H1 (cell line): ENCODE results near the gene PLCH2. TPM values are rescaled to one million over a fixed set of nuclear protein-coding genes. Genes with fewer than 3 reads are reported as not detected.

Experiments
- CTCF ChIA-PET: fragments of 300-600 bp; sonication (Branson Sonifier 250); formaldehyde crosslinking; loops from one replicate; lab custom pipeline; 2021; ENCODE audit not compliant: partially characterized antibody; lab: Charles Lee
- POLR2A ChIA-PET: fragments of 300-600 bp; sonication (Branson Sonifier 250); formaldehyde crosslinking; loops from one replicate; lab custom pipeline; 2021; ENCODE audit warnings: inconsistent platforms; ENCODE audit not compliant: partially characterized antibody; lab: Charles Lee
- DNase-seq, 2 experiments: peaks; one replicate each; pipeline versions ENCODE4 v3.0.0 to v3.0.0-alpha.2; 2010 to 2022; ENCODE audit warnings: low spot score in 2 of 2, low read depth in 1 of 2, mixed read lengths in 1 of 2
- FAIRE-seq: peaks from 2 replicates; lab custom pipeline; 2011; peaks lifted over from hg19 to GRCh38; lab: Jason Lieb, UNC
- H2AFZ ChIP-seq: 2 replicates; pipeline ENCODE4 v1.8.1; 2012; ENCODE audit warnings: low read length, inconsistent platforms
- H2AK5ac ChIP-seq: 2 replicates; pipeline ENCODE4 v1.6.1; 2013; ENCODE audit warnings: low read depth, low read length
- H2BK120ac ChIP-seq: replicated peaks from 2 replicates; pipeline ENCODE3; 2013; ENCODE audit warnings: low read depth, low read length, inconsistent platforms
- H2BK12ac ChIP-seq: 2 replicates; pipeline ENCODE4 v1.6.1; 2013; ENCODE audit warnings: low read depth, low read length
- H2BK15ac ChIP-seq: 2 replicates; pipeline ENCODE4 v1.6.1; 2013; ENCODE audit warnings: low read length
- H2BK20ac ChIP-seq: 2 replicates; pipeline ENCODE4 v1.6.1; 2013; ENCODE audit warnings: low read length
- H2BK5ac ChIP-seq: 2 replicates; pipeline ENCODE4 v1.6.1; 2013; ENCODE audit warnings: low read depth, low read length
- H3K14ac ChIP-seq: 2 replicates; pipeline ENCODE4 v1.6.1; 2013; ENCODE audit warnings: inconsistent platforms; ENCODE audit not compliant: insufficient read length
- H3K18ac ChIP-seq: 2 replicates; pipeline ENCODE4 v1.6.1; 2013; ENCODE audit warnings: low read length; ENCODE audit errors: extremely low read depth
- H3K23ac ChIP-seq: 2 replicates; pipeline ENCODE4 v1.6.1; 2013; ENCODE audit warnings: inconsistent platforms; ENCODE audit not compliant: insufficient read length
- H3K23me2 ChIP-seq: 2 replicates; pipeline ENCODE4 v1.6.1; 2013; ENCODE audit warnings: low read depth, low read length
- H3K27ac ChIP-seq: 2 replicates; pipeline ENCODE4 v1.6.1; 2011; ENCODE audit warnings: low read depth, low read length, inconsistent platforms
- H3K27me3 ChIP-seq, 4 experiments: replicated peaks in 1 of 4; 1 replicate in 1 of 4; 2 replicates in 3 of 4; pipeline versions ENCODE4 v1.6.1 to v1.8.1; 2011 to 2013; ENCODE audit warnings: low read length in 3 of 4, mild to moderate bottlenecking in 3 of 4, inconsistent platforms in 2 of 4, mixed read lengths in 2 of 4, moderate library complexity in 1 of 4; ENCODE audit not compliant: control insufficient read depth in 3 of 4, insufficient read depth in 3 of 4; ENCODE audit errors: extremely low read depth in 1 of 4
- H3K36me3 ChIP-seq, 4 experiments: 2 replicates each; pipeline versions ENCODE4 v1.6.1 to v1.8.1; 2011 to 2013; ENCODE audit warnings: mild to moderate bottlenecking in 4 of 4, low read length in 3 of 4, moderate library complexity in 2 of 4, control low read depth in 1 of 4, inconsistent platforms in 1 of 4; ENCODE audit not compliant: insufficient read depth in 4 of 4, control insufficient read depth in 2 of 4
- H3K4ac ChIP-seq: replicated peaks from 2 replicates; pipeline ENCODE3; 2013; ENCODE audit warnings: low read length, low read depth, mixed read lengths, inconsistent platforms; ENCODE audit not compliant: insufficient read length
- H3K4me1 ChIP-seq, 4 experiments: replicated peaks in 1 of 4; 1 replicate in 1 of 4; 2 replicates in 3 of 4; pipeline versions ENCODE4 v1.6.1 to v1.8.1; 2011 to 2013; ENCODE audit warnings: low read length in 3 of 4, inconsistent platforms in 2 of 4, mixed read lengths in 1 of 4; ENCODE audit not compliant: insufficient read depth in 4 of 4, control insufficient read depth in 3 of 4
- H3K4me2 ChIP-seq, 2 experiments: 2 replicates each; pipeline versions ENCODE4 v1.6.1 to v1.8.1; 2011 to 2013; ENCODE audit warnings: low read depth in 2 of 2, low read length in 2 of 2, control low read depth in 1 of 2, inconsistent platforms in 1 of 2, mild to moderate bottlenecking in 1 of 2; ENCODE audit not compliant: insufficient read depth in 1 of 2
- H3K4me3 ChIP-seq, 4 experiments: fragments of 200-600, 300-600 bp in 1 of 4; sonication (generic), shearing (Covaris generic), sonication (Bioruptor Twin) in 1 of 4; 2 replicates each; pipeline versions ENCODE4 v1.5.1 to v1.8.1; 2011 to 2016; ENCODE audit warnings: low read length in 4 of 4, low read depth in 3 of 4, control low read depth in 2 of 4, inconsistent platforms in 2 of 4, mild to moderate bottlenecking in 2 of 4, mixed read lengths in 1 of 4, moderate library complexity in 1 of 4; ENCODE audit not compliant: insufficient read depth in 2 of 4; ENCODE audit errors: extremely low read depth in 1 of 4
- H3K56ac ChIP-seq: replicated peaks from 2 replicates; pipeline ENCODE3; 2013; ENCODE audit warnings: low read depth, mild to moderate bottlenecking, mixed read lengths, low read length, inconsistent platforms; ENCODE audit not compliant: insufficient read length
- H3K79me1 ChIP-seq: 2 replicates; pipeline ENCODE4 v1.6.1; 2013; ENCODE audit warnings: low read depth, low read length, control low read depth
- H3K79me2 ChIP-seq, 2 experiments: 2 replicates each; pipeline versions ENCODE4 v1.6.1 to v1.8.1; 2012 to 2013; ENCODE audit warnings: low read length in 2 of 2, mild to moderate bottlenecking in 2 of 2, inconsistent platforms in 1 of 2; ENCODE audit not compliant: insufficient read depth in 2 of 2, control insufficient read depth in 1 of 2
- H3K9ac ChIP-seq, 4 experiments: replicated peaks in 1 of 4; 1 replicate in 1 of 4; 2 replicates in 3 of 4; pipeline versions ENCODE4 v1.6.1 to v1.8.1; 2011 to 2013; ENCODE audit warnings: low read depth in 3 of 4, low read length in 3 of 4, control low read depth in 2 of 4, mild to moderate bottlenecking in 2 of 4, moderate library complexity in 2 of 4, inconsistent platforms in 1 of 4; ENCODE audit errors: extremely low read depth in 1 of 4
- H3K9me3 ChIP-seq, 2 experiments: 2 replicates each; pipeline versions ENCODE4 v1.6.1 to v1.8.1; 2012 to 2013; ENCODE audit warnings: mild to moderate bottlenecking in 2 of 2, moderate library complexity in 2 of 2, control low read depth in 1 of 2, inconsistent platforms in 1 of 2, low read depth in 1 of 2, low read length in 1 of 2, mixed read lengths in 1 of 2; ENCODE audit not compliant: insufficient read depth in 2 of 2
- H4K20me1 ChIP-seq, 2 experiments: replicated peaks in 1 of 2; 2 replicates each; pipeline versions ENCODE3 to v1.8.1; 2011 to 2013; ENCODE audit warnings: inconsistent platforms in 2 of 2, low read length in 2 of 2, mild to moderate bottlenecking in 1 of 2; ENCODE audit not compliant: insufficient read depth in 2 of 2, control insufficient read depth in 1 of 2
- H4K5ac ChIP-seq: 2 replicates; pipeline ENCODE4 v1.6.1; 2013; ENCODE audit warnings: low read length, low read depth, mixed read lengths, inconsistent platforms; ENCODE audit not compliant: insufficient read length
- H4K8ac ChIP-seq: 2 replicates; pipeline ENCODE4 v1.8.0; 2013; ENCODE audit warnings: mild to moderate bottlenecking, moderate library complexity, low read length, inconsistent platforms; ENCODE audit not compliant: insufficient read depth; ENCODE audit errors: extremely low read depth
- H4K91ac ChIP-seq: replicated peaks from 2 replicates; pipeline ENCODE3; 2013; ENCODE audit warnings: low read length, mixed read lengths, inconsistent platforms; ENCODE audit not compliant: insufficient read length
- POLR2AphosphoS5 ChIP-seq: IDR thresholded peaks from 2 replicates; pipeline ENCODE4 v1.6.1; 2011; ENCODE audit warnings: low read depth, low read length
- RFX5 ChIP-seq: IDR thresholded peaks from 2 replicates; pipeline ENCODE4 v1.6.1; 2011; ENCODE audit warnings: low read depth, low read length, improper control_type of control experiment, borderline replicate concordance
- SP1 ChIP-seq: IDR thresholded peaks from 2 replicates; pipeline ENCODE4 v1.6.1; 2011; ENCODE audit warnings: low read depth, low read length
- SRF ChIP-seq: IDR thresholded peaks from 2 replicates; pipeline ENCODE4 v1.6.1; 2011; ENCODE audit warnings: mild to moderate bottlenecking, low read depth, low read length, moderate library complexity
- WGBS, 2 experiments: shearing (Covaris generic) in 1 of 2; methylation state at CpG; one replicate each; pipeline versions ENCODE4 v1.1.6 to v1.1.7; 2013 to 2015; ENCODE audit warnings: low lambda C conversion rate in 2 of 2, mixed read lengths in 2 of 2, inconsistent platforms in 1 of 2, low coverage in 1 of 2, missing lambda C conversion rate in 1 of 2; ENCODE audit not compliant: insufficient replicate concordance in 2 of 2, insufficient coverage in 1 of 2, insufficient read length in 1 of 2; ENCODE audit errors: extremely low coverage in 1 of 2, missing lambda C conversion rate in 1 of 2; 5-methylcytosine and 5-hydroxymethylcytosine counted together
- long read RNA-seq, 2 experiments: library from RNA in 1 of 2; library from capped mRNA in 1 of 2; stranded (forward); transcript quantifications; one replicate each; pipeline ENCODE4 v2.0.0, GENCODE V29; 2021; ENCODE audit warnings: inconsistent platforms in 1 of 2
- polyA minus RNA-seq, 3 experiments: library from RNA; depleted of rRNA, polyadenylated mRNA; stranded (reverse); fragments of >200 nt; gene quantifications; 1 replicate in 2 of 3; 2 replicates in 1 of 3; pipeline ENCODE4 v1.2.3, GENCODE V29; 2011
- polyA plus RNA-seq, 7 experiments: library from polyadenylated mRNA; depleted of rRNA in 3 of 7; stranded (reverse) in 5 of 7; unstranded in 2 of 7; fragments of >200 nt in 5 of 7; fragments of 200-250 nt in 2 of 7; gene quantifications; 1 replicate in 5 of 7; 2 replicates in 1 of 7; 4 replicates in 1 of 7; pipeline versions ENCODE4 v1.2.1 to v1.2.3, GENCODE V29; 2011 to 2013; ENCODE audit warnings: missing spikeins in 2 of 7, mixed read lengths in 2 of 7
- total RNA-seq: library from RNA; stranded (reverse); fragmentation: NEBNext Ultra II Directional; extraction: Animal tissue kit (Norgen Biotek cat#: 25700); gene quantifications from 2 replicates; pipeline ENCODE4 v1.2.1, GENCODE V29; 2021

PLCH2 gene, protein sequence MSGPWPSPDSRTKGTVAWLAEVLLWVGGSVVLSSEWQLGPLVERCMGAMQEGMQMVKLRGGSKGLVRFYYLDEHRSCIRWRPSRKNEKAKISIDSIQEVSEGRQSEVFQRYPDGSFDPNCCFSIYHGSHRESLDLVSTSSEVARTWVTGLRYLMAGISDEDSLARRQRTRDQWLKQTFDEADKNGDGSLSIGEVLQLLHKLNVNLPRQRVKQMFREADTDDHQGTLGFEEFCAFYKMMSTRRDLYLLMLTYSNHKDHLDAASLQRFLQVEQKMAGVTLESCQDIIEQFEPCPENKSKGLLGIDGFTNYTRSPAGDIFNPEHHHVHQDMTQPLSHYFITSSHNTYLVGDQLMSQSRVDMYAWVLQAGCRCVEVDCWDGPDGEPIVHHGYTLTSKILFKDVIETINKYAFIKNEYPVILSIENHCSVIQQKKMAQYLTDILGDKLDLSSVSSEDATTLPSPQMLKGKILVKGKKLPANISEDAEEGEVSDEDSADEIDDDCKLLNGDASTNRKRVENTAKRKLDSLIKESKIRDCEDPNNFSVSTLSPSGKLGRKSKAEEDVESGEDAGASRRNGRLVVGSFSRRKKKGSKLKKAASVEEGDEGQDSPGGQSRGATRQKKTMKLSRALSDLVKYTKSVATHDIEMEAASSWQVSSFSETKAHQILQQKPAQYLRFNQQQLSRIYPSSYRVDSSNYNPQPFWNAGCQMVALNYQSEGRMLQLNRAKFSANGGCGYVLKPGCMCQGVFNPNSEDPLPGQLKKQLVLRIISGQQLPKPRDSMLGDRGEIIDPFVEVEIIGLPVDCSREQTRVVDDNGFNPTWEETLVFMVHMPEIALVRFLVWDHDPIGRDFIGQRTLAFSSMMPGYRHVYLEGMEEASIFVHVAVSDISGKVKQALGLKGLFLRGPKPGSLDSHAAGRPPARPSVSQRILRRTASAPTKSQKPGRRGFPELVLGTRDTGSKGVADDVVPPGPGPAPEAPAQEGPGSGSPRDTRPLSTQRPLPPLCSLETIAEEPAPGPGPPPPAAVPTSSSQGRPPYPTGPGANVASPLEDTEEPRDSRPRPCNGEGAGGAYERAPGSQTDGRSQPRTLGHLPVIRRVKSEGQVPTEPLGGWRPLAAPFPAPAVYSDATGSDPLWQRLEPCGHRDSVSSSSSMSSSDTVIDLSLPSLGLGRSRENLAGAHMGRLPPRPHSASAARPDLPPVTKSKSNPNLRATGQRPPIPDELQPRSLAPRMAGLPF (N-terminal part only)
- total RNA-seq (0.19 TPM in 2 replicates), polyA plus RNA-seq (2011; rRNA removed) (0.14 TPM in 2 replicates), polyA minus RNA-seq (2011; rRNA and poly(A)+ RNA removed) (0.05 and 0.16 TPM in 2 replicates)
- 0.12 TPM for polyA plus RNA-seq (2011; cell fraction: cytosol; rRNA removed)
- polyA plus RNA-seq (2011; cell fraction: nucleus; rRNA removed): 0.54 TPM
- polyA plus RNA-seq (2012, experiment 1 of 2): 0.06 to 0.16 TPM (median 0.14 TPM) in 4 replicates
- 0.07 TPM for polyA plus RNA-seq (2012, experiment 2 of 2)
- 0.10 TPM for polyA plus RNA-seq (2013, experiment 1 of 2)
- 0.07 TPM for polyA plus RNA-seq (2013, experiment 2 of 2)
- polyA minus RNA-seq (2011; cell fraction: cytosol; rRNA and poly(A)+ RNA removed): not detected
- 0.30 TPM for polyA minus RNA-seq (2011; cell fraction: nucleus; rRNA and poly(A)+ RNA removed)
- long read RNA-seq, experiment 1: 0 reads
- long read RNA-seq, experiment 2: 0 reads

- peak within 1 kb of the TSS; percentile 50; the same call in 1 of the 2 replicates for H2BK12ac ChIP-seq
- no peak within 1 kb of the TSS for H3K4me2 ChIP-seq
- H3K36me3 ChIP-seq: no peaks in the 10 kb centered on the region
- H2BK15ac ChIP-seq: no peak within 1 kb of the TSS
- no peak within 1 kb of the TSS for H3K14ac ChIP-seq
- WGBS, 2 experiments: 87% methylated on average over 22 of the region's 34 CpGs; no CpG with 5 or more reads in 1 of the 2 experiments
- H3K27ac ChIP-seq: no peak within 1 kb of the TSS
- no peaks in the 10 kb centered on the region for H3K23me2 ChIP-seq
- FAIRE-seq (no peak), DNase-seq (no peak)
- peaks cover 0 to 2% of the 10 kb centered on the region in 2 experiments for H4K20me1 ChIP-seq
- H4K5ac ChIP-seq: no peak within 1 kb of the TSS
- no peak within 1 kb of the TSS for H3K18ac ChIP-seq
- ChIA-PET POLR2A (interaction anchor here (1.0 kb wide), 1 partner anchor 27 kb away, joined by 3 read pairs; no protein-coding TSS in a partner anchor), CTCF (interaction anchor here (0.8 to 2.0 kb wide), 6 partner anchors 10 to 85 kb away, joined by 3 to 9 read pairs (median 4); no protein-coding TSS in a partner anchor)
- no peaks in the 10 kb centered on the region for H3K79me1 ChIP-seq
- H2BK120ac ChIP-seq: no peak within 1 kb of the TSS
- no peak within 1 kb of the TSS for H2BK5ac ChIP-seq
- H3K79me2 ChIP-seq: no peaks in the 10 kb centered on the region
- peaks cover 0 to 7% (median 0%) of the 10 kb centered on the region in 4 experiments; a peak in 2 of 7 replicates for H3K4me1 ChIP-seq
- H3K56ac ChIP-seq: no peak within 1 kb of the TSS
- H4K8ac ChIP-seq: peak within 1 kb of the TSS; percentile 89
- H3K9me3 ChIP-seq: no peaks in the 10 kb centered on the region
- no peak within 1 kb of the TSS for H3K4ac ChIP-seq
- H3K27me3 ChIP-seq: no peaks in the 10 kb centered on the region; a peak in 1 of 7 replicates
- H4K91ac ChIP-seq: no peak within 1 kb of the TSS
- no peak within 1 kb of the TSS for H3K23ac ChIP-seq
- no peak within 1 kb of the TSS for H2AK5ac ChIP-seq
- H3K4me3 ChIP-seq: no peak within 1 kb of the TSS
- H2AFZ ChIP-seq: no peak within 1 kb of the TSS
- no peak within 1 kb of the TSS for H2BK20ac ChIP-seq
- no peak within 1 kb of the TSS; a peak in 1 of 7 replicates for H3K9ac ChIP-seq
- TF ChIP-seq POLR2AphosphoS5: no peak
- no peak for TF ChIP-seq RFX5
- no peak for TF ChIP-seq SRF
- no peak for TF ChIP-seq SP1
Observed at GRCh38 chr1:2476061-2476999, at the start of gene PLCH2. TSS of gene PLCH2 (plus strand) at chr1:2476289. CDS start at chr1:2476589, 300 bp downstream.
